Measurements from ENCODE around the gene KRT39.
A peak's percentile ranks its signal among the peaks of the same experiment; 100 is the strongest.

The KRT39 gene

GRCh38 chr17:40909755-40910154, 57.0 kb downstream of the KRT39 start:
- no peak for FAIRE-seq
- no peak for DNase-seq (ENCODE audit: insufficient read length, low spot score)
- TF ChIP-seq, protein P1, sequence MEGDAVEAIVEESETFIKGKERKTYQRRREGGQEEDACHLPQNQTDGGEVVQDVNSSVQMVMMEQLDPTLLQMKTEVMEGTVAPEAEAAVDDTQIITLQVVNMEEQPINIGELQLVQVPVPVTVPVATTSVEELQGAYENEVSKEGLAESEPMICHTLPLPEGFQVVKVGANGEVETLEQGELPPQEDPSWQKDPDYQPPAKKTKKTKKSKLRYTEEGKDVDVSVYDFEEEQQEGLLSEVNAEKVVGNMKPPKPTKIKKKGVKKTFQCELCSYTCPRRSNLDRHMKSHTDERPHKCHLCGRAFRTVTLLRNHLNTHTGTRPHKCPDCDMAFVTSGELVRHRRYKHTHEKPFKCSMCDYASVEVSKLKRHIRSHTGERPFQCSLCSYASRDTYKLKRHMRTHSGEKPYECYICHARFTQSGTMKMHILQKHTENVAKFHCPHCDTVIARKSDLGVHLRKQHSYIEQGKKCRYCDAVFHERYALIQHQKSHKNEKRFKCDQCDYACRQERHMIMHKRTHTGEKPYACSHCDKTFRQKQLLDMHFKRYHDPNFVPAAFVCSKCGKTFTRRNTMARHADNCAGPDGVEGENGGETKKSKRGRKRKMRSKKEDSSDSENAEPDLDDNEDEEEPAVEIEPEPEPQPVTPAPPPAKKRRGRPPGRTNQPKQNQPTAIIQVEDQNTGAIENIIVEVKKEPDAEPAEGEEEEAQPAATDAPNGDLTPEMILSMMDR (IDR thresholded peaks at IDR 0.05; ENCODE audit: insufficient read depth, missing control alignments): no peak

- DNase-seq (ENCODE audit: insufficient read length, low spot score) (no peak), FAIRE-seq (no peak)
- TF ChIP-seq, protein P1 (IDR thresholded peaks at IDR 0.05; ENCODE audit: insufficient read depth, missing control alignments): peak; percentile 83
Observed at GRCh38 chr17:40909351-40909750, 57.4 kb downstream of the KRT39 start.

Measured in D721Med (cell line).